WERI-Rb-1 (cell line): ENCODE data around the gene CNEP1R1.

Experiments
- DNase-seq: peaks from one replicate; pipeline ENCODE4 v3.0.0-alpha.2; 2020
- H3K27ac ChIP-seq: fragments of 250-450 bp; sonication (Bioruptor Pico); 2 replicates; pipeline ENCODE4 v1.5.1; 2020; ENCODE audit warnings: mild to moderate bottlenecking, moderate library complexity
- H3K27me3 ChIP-seq: fragments of 250-450 bp; sonication (Bioruptor Pico); 2 replicates; pipeline ENCODE4 v1.5.1; 2021; ENCODE audit warnings: mild to moderate bottlenecking, low read depth, moderate library complexity; ENCODE audit not compliant: insufficient read depth, severe bottlenecking
- H3K36me3 ChIP-seq: fragments of 250-450 bp; sonication (Bioruptor Pico); 2 replicates; pipeline ENCODE4 v1.5.1; 2020; ENCODE audit warnings: mild to moderate bottlenecking, moderate library complexity
- H3K4me3 ChIP-seq: 2 replicates; pipeline ENCODE4 v1.5.1; 2011; ENCODE audit warnings: low read depth, mild to moderate bottlenecking, control low read depth, low read length
- H3K9me3 ChIP-seq: fragments of 250-450 bp; sonication (Bioruptor Pico); 2 replicates; pipeline ENCODE4 v1.5.1; 2021; ENCODE audit warnings: mild to moderate bottlenecking, moderate library complexity; ENCODE audit not compliant: severe bottlenecking
- TF ChIP-seq, protein P1 (sequence below): IDR thresholded peaks from 2 replicates; pipeline ENCODE4 v1.5.1; 2011; ENCODE audit warnings: low read depth, mild to moderate bottlenecking, control low read depth, inconsistent platforms, low read length

Gene CNEP1R1

DNA sequence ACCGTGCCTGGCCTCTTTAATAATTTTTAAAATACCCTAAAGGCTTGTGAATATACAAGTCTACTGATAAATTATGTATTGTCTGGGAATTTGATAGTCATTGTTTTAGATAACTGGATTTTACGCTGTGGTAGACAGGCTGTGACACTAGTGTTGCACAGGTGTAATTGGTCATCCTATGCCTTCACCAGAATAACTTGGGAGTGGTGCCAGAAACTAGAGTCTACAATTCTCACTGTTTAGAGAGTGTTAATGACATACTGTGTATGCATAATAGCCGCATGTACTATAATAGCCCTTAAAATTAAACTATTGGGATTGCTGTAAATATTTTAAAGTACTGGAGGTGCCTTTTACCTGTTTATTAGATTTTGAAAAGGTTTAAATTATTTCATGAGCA, 11.4 kb downstream of the CNEP1R1 start:
- H3K9me3 ChIP-seq: no peaks in the 10 kb centered on the region
- no peaks in the 10 kb centered on the region for H3K27me3 ChIP-seq
- H3K4me3 ChIP-seq: no peak overlapping the region
- H3K27ac ChIP-seq: no peak overlapping the region
- peaks cover 21% of the 10 kb centered on the region for H3K36me3 ChIP-seq
- no peak for DNase-seq
- TF ChIP-seq, protein P1, sequence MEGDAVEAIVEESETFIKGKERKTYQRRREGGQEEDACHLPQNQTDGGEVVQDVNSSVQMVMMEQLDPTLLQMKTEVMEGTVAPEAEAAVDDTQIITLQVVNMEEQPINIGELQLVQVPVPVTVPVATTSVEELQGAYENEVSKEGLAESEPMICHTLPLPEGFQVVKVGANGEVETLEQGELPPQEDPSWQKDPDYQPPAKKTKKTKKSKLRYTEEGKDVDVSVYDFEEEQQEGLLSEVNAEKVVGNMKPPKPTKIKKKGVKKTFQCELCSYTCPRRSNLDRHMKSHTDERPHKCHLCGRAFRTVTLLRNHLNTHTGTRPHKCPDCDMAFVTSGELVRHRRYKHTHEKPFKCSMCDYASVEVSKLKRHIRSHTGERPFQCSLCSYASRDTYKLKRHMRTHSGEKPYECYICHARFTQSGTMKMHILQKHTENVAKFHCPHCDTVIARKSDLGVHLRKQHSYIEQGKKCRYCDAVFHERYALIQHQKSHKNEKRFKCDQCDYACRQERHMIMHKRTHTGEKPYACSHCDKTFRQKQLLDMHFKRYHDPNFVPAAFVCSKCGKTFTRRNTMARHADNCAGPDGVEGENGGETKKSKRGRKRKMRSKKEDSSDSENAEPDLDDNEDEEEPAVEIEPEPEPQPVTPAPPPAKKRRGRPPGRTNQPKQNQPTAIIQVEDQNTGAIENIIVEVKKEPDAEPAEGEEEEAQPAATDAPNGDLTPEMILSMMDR: no peak

DNA sequence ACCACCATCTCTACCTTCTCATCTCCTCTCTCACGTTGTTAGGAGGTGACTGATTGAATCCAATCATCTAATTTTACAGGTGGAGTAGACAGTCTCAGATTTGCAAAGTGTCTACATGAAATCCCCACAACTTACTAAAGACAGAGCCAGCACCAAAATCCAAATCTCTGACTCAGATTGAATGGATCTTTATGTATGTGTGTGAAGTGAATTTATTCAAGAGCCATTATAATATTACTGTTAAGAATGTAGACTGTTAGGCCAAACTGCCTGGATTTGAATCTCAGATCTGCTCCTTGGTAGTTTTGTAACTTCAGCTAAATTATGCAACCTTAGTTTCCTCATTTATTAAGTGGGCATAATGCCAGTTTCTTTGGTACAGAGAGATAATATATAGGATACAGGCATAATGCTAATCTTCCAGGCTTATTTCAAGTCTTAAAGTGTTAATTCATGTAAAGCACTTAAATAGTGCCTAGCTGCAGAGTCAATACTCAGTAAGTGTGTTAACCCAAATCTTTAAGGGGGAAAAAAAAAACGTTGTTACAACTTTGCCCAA, 12.7 kb downstream of the CNEP1R1 start:
- no peak for DNase-seq
- TF ChIP-seq, protein P1: no peak
- no peaks in the 10 kb centered on the region for H3K27me3 ChIP-seq
- H3K27ac ChIP-seq: no peak overlapping the region
- H3K36me3 ChIP-seq: peaks cover 15% of the 10 kb centered on the region
- no peaks in the 10 kb centered on the region for H3K9me3 ChIP-seq
- H3K4me3 ChIP-seq: no peak overlapping the region

DNA sequence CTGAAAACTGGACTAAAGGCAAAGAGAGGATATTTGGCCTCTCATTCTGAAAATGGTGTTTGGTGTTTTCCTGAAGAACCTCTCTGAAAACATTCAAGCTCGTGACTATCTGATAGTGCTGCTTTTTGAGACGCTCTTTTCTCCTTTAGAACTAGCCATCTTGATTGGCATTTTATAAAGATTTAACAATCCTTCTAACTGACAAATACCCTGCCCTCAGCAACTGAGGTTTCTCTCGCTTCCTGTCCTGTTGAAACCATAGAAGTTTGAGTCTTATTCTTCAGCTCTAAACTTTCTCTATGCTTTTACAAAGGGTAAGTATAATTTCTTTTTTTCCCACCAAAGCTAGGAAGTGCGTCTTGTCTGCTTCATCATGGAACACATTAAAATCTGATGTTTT, 13.3 kb downstream of the CNEP1R1 start:
- H3K27ac ChIP-seq: no peak overlapping the region
- TF ChIP-seq, protein P1: no peak
- DNase-seq: no peak
- no peaks in the 10 kb centered on the region for H3K27me3 ChIP-seq
- no peak overlapping the region for H3K4me3 ChIP-seq
- no peaks in the 10 kb centered on the region for H3K9me3 ChIP-seq
- H3K36me3 ChIP-seq: peaks cover 14% of the 10 kb centered on the region

DNA sequence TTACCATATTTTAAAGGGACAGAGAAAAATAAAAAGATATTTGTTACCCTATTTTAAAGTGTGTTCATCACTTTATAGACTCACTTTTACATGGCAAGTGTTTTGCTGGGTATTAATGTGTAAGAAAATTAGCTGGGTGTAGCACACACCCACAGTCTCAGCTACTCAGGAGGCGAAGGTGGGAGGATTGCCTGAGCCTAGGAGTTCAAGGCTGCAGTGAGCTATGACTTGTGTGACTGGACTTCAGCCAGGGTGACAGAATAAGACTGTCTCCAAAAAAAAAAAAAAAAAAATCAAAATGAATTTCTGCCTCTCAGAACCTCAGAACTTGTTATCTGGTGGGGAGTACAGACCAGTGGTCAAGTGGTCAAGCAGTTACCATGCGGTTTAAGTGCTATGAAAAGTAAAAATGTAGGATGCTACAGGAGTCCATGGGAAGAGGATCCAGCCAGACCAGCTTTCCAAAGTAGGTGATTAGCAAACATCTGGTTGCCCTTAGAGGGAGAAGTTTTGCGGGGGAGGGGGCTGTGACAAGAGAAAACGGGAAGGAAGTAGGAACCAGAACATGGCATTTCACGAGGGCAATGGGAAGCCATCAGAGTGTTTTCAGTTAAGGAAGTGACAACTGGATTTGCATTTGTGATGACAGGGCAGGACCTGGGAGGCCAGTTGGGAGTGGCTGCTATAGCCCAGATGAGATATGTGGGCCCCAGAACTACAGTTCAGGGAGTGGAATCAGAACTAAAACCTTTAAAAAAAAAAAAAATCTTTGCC, 13.9 kb downstream of the CNEP1R1 start:
- H3K36me3 ChIP-seq: peaks cover 10% of the 10 kb centered on the region
- TF ChIP-seq, protein P1: no peak
- no peak for DNase-seq
- H3K27me3 ChIP-seq: no peaks in the 10 kb centered on the region
- H3K9me3 ChIP-seq: no peaks in the 10 kb centered on the region
- H3K27ac ChIP-seq: no peak overlapping the region
- H3K4me3 ChIP-seq: no peak overlapping the region

GRCh38 chr16:50040018-50040417, 15.0 kb downstream of the CNEP1R1 start:
- H3K27ac ChIP-seq: no peak overlapping the region
- no peaks in the 10 kb centered on the region for H3K9me3 ChIP-seq
- no peaks in the 10 kb centered on the region; the same call in 1 of the 2 replicates for H3K36me3 ChIP-seq
- H3K27me3 ChIP-seq: no peaks in the 10 kb centered on the region
- no peak overlapping the region for H3K4me3 ChIP-seq
- TF ChIP-seq, protein P1: no peak
- peak; percentile 39 for DNase-seq
